ENCODE results near the gene DLL3.

DLL3 gene

DNA sequence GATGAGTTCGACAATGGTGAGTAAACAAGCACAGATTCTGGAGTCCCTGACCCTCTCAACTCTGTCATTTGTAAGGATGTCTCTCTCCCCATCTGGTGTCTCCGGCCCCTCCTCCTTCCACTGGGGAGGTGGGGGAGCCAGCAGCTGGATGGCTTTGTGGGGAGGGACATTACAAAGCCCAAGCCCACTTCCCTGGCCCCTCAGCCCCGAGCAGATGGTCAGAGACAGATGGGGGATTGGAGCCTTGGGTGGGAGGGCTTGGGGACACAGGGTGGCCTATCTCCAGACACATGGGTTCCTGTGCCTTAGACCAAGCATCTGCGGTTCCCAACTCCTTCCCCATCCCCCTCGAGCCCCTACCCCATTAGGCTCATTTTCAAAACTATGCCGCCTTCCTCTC is 15.6 kb upstream of the DLL3 start:
- FAIRE-seq: no peak

GRCh38 chr19:39489756-39490155 is 9.0 kb upstream of the DLL3 start:
- FAIRE-seq: no peak

DNA sequence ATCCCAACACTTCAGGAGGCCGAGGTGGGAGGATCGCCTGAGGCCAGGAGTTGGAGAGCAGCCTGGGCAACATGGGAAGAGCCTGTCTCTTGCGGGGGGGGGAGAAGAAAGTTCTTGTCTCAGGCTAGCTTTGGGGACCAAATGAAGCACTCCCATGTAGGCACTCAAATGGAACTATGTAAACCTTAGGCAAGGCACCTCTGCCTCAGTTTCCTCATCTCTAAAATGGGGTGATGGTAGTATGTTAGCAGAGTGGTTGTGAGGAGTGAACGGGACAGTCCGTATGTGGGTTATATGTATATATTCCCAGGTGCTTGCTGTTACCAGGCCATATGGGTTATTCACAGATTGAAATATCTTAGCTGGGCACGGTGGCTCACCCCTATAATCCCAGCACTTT is 6.5 kb upstream of the DLL3 start:
- no peak for FAIRE-seq

- no peak for FAIRE-seq
These were observed 6.0 kb upstream of the DLL3 start for GRCh38 chr19:39492788-39493187.

DNA sequence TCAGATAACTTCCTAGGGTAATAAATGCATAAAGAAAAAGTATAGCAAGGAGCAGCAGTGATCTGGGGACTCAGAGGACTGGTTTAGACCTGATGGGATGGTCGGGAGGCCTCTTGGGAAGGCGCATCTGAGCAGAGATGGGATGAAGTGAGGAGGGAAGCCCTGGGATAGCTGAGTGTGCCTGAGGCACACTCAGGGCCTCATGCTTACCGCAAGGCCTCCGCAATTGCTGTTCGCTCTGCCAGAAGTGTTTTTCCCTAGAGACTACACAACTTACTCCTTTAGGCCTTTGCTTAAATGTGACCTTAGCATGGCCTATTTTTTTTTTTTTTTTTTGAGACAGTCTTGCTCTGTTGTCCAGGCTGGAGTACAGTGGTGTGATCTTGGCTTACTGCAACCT is 4.1 kb upstream of the DLL3 start:
- FAIRE-seq: no peak

- FAIRE-seq: no peak
These were observed 2.7 kb upstream of the DLL3 start for GRCh38 chr19:39496063-39496462.

DNA sequence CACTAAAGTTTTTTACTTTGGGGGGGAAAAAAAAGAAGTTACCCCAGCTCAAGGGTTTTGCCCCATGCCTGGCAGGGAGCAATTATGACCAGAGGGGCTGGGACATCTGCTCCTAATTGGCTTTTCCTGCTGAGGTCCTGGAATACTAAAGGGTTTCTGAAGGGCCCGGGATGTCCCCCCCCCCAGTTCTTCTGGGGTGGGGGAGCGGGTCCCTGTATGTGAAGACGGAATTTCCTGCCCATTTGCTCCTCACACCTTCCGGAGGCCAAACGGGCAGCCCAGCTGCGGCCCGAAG is 1.1 kb upstream of the DLL3 start:
- FAIRE-seq: no peak

DNA sequence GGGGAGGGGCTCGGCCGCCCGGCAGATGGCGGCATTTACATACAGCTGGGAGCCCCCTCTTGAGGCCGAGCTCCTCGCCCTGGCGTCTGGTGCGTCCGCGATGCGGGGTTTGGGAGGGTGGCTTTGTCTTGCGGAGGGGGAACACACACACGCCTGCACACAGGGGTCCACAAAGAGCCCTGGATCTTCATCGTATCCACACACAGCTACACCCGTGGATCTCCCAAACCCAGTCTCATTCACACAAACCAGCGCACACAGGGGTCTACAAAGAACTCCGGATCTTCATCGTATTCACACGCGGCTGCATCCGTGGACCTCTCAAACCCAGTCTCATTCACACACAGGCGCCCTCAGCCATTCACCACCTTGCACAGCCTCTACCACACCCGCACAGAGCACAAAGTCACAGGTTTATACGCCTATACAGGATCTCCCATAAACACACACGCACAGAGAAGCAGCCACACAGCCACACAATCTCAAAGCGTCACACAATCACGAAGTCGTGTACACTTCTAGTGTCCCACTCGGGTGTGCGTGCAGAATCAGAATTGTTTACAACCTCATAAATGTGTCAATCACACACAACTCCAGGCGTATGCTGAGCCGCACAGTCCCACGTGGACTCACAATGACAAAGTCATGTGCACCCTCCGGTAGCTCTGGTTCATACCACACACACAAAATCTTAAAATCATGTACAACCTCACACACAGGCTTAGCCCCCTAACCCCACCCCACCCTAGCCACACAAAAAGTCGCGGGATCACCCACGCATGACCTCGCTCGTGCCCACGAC is 550 bp upstream of the DLL3 start:
- FAIRE-seq: no peak

DNA sequence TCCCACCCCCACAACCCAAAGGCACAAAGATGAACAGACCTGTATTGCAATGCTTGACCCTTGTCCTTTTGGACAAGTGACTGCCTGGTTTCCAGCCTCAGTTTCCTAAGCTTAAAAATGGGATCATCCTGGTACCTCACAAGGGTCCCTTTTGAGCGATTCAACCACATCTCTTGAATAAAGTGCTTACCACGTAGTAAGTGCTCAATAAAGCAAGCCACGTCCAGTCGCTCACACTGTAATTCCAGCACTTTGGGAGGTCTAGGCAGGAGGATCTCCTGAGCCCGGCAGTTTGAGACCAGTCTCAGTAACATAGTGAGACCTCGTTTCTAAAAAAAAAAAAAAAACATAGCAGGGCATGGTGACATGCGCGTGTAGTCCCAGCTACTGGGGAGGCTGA is 1.2 kb downstream of the DLL3 start:
- FAIRE-seq: no peak

- FAIRE-seq: no peak
These were observed 1.8 kb downstream of the DLL3 start for GRCh38 chr19:39500543-39500942.

DNA sequence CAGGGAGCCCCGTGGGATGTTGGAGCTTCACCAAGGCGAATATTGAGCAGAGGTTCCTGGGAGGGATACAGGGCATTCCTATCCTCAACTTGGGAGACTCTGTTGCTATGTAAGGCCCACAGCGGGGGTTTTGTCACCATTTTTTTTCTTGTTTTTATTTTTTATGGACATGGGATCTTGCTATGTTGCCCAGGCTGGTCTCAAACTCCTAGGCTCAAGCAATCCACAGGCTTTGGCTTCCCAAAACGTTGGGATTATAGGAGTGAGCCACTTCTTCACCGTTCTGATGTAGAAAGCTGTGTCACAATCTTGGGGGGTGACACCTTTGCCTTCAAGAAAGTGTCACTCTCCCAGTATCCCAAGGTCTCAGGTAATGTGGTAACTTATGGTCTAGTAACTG is 2.6 kb downstream of the DLL3 start:
- FAIRE-seq: no peak

DNA sequence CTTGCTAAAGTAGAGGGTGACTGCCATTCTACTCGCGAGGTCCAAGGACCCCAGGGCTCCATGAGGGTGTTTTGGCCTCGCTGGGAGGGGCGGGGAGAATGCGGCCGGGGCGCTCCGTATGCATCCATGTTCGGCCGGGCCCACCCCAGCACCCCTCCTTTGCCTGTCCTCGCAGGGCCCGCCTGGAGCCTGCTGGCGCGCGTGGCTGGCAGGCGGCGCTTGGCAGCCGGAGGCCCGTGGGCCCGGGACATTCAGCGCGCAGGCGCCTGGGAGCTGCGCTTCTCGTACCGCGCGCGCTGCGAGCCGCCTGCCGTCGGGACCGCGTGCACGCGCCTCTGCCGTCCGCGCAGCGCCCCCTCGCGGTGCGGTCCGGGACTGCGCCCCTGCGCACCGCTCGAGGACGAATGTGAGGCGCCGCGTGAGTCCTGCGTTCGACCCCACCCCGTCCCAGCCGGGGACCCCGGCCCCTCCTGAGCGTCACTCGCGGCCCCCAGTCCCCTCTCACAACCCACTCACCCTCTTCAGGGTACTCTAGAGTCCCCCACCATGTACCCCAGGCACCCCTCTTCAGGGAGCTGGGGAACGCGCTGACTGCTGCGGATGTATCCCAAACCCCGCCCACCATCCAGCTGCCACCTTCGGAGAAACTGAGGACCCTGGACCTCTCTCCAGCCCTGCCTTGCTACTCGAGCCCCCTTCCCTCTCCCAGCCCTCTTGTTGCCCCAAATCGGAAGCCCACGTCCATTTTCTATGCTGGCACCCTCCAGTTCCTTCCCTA is 4.1 kb downstream of the DLL3 start:
- FAIRE-seq: no peak

- no peak for FAIRE-seq
These were observed 7.8 kb downstream of the DLL3 start for GRCh38 chr19:39506598-39506943.

GRCh38 chr19:39506944-39507714 is 8.4 kb downstream of the DLL3 start:
- FAIRE-seq: no peak

- no peak for FAIRE-seq
These were observed 9.1 kb downstream of the DLL3 start for GRCh38 chr19:39507715-39508364.

- FAIRE-seq: no peak
These were observed 9.9 kb downstream of the DLL3 start for GRCh38 chr19:39508629-39509028.

- FAIRE-seq: no peak
These were observed 10.5 kb downstream of the DLL3 start for GRCh38 chr19:39509233-39509632.

DNA sequence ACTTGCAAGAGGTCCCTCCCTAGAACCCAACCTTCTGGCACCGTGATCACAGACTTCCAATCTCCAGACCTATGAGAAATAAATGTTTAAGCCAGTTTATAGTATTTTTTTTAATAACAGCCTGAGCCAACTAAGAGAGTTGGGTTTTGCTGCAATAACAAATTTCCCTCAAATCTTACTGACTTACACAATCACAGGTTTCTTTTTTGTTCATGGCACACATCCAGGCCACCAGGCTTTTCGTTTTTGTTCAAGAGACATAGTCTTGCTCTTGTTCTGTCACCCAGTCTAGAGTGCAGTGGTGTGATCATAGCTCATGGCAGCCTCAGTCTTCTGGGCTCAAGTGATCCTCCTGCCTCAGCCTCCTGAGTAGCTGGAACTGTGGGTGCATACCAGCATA is 14.2 kb downstream of the DLL3 start:
- no peak for FAIRE-seq

DNA sequence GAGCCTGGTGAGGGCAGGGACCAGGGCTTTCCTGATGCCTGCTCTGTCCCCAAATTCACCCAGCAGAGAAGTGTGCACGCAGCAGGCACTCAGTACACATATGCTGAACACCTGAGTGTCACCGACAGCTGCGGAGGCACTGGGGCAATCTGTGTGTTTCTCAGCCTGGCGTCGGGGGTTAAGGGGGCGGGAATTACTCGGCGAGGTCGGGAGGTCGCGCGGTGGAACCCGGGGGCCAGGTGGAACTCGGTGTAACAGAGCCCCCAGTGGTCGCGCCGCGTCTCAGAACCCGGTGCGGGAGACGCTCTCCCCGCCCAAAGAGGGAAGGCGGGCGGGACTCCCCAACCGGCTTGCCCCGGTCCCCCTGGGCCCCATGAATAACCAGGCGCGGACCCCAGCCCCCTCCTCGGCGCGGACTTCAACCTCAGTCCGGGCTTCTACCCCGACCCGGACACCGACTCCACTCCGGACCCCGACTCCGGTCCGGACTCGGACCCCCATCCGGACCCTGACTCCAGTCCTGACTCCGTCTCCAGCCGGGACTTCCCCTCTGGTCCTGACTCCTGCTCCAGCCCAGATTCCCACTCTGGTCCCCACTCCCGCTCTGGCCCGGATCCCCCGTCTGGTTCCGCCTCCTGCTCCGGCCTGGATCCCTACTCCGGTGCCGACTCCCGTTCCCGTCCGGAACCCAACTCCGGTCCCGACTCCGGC is 16.2 kb downstream of the DLL3 start, which contains the start of gene SELENOV:
SELENOV (plus strand) TSS at position 300 of the 711 bp plus-strand sequence; CDS start at position 374, 74 bp downstream.
- FAIRE-seq: no peak

DNA sequence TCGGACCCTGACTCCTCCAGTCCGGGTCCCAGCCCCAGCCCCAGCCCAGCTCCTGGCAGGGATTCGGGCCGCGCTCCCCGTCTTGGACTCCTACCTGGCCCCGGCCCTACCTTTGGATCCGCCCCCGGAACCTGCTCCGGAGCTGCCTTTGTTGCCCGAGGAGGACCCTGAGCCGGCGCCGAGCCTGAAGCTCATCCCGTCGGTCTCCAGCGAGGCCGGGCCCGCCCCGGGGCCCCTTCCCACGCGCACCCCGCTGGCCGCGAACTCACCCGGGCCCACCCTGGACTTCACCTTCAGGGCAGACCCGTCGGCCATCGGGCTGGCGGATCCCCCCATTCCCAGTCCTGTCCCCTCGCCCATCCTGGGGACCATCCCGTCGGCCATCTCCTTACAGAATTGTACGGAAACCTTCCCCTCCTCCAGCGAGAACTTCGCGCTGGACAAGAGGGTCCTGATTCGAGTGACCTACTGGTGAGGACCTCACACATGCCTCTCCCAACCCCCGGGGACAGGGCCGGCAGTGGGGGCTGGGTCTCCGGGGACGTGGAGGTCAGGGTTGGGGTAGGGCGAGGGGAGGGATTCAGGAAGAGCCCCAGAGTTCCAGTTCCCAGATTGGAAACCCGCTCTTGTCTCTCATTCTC is 16.9 kb downstream of the DLL3 start:
- FAIRE-seq: no peak

DNA sequence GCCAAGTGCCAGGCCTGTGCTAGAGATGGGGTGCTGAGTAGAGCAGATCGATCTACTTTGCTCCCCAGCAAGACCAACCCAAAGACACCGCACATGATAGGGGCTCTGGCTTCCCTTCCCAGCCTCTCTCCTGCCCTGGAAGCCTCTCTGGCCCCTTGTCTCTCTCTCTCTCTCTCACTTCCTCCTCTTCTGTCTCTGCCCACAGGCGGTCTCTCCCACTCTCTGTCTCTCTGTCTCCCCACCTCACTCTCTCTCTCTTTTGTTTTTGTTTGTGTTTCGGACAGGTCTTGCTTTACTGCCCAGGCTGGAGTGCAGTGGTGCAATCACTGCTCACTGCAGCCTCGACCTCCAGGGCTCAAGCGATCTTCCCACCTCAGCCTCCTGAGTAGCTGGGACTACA is 17.5 kb downstream of the DLL3 start:
- FAIRE-seq: no peak

DNA sequence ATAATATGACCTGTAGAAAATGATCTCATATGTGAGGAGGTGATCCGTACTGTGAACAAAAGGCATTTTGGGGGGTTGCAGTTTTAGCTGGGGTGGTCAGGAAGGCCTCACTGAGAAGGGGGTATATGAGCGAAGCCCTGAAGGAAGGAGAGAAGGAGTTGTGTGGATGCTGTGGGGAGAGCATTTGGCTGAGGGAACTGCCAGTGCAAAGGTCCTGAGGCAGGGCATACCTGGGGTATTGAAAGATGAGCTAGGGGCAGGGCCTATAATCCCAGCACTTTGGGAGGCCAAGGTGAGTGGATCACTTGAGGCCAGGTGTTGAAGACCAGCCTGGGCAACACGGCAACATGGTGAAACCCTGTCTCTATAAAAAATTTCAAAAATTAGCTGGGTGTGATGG is 18.7 kb downstream of the DLL3 start:
- FAIRE-seq: no peak
